Adipocyte (in vitro differentiated cells): ENCODE measurements around the gene KIAA0930.

Source experiments
- DNase-seq: peaks from one replicate; pipeline ENCODE4 v3.0.0-alpha.2; 2015; ENCODE audit warnings: low read depth
- H3K27me3 ChIP-seq: replicated peaks from 2 replicates; pipeline ENCODE4 v1.7.0; 2013; ENCODE audit warnings: mild to moderate bottlenecking, low read length, moderate library complexity; ENCODE audit not compliant: control insufficient read depth, insufficient read depth
- H3K36me3 ChIP-seq: 2 replicates; pipeline ENCODE4 v1.7.0; 2013; ENCODE audit warnings: low read length, mild to moderate bottlenecking, moderate library complexity; ENCODE audit not compliant: control insufficient read depth, insufficient read depth, severe bottlenecking
- H3K4me1 ChIP-seq: 2 replicates; pipeline ENCODE4 v1.7.0; 2013; ENCODE audit warnings: mild to moderate bottlenecking, low read length, moderate library complexity; ENCODE audit not compliant: control insufficient read depth, insufficient read depth
- H3K4me3 ChIP-seq: 2 replicates; pipeline ENCODE4 v1.7.0; 2013; ENCODE audit warnings: mild to moderate bottlenecking, low read length, moderate library complexity
- H3K9ac ChIP-seq: 2 replicates; pipeline ENCODE4 v1.7.0; 2013; ENCODE audit warnings: mild to moderate bottlenecking, low read length, moderate library complexity
- H3K9me3 ChIP-seq: 2 replicates; pipeline ENCODE4 v1.7.0; 2013; ENCODE audit warnings: mild to moderate bottlenecking, low read length, moderate library complexity; ENCODE audit not compliant: control insufficient read depth

Gene KIAA0930

DNA sequence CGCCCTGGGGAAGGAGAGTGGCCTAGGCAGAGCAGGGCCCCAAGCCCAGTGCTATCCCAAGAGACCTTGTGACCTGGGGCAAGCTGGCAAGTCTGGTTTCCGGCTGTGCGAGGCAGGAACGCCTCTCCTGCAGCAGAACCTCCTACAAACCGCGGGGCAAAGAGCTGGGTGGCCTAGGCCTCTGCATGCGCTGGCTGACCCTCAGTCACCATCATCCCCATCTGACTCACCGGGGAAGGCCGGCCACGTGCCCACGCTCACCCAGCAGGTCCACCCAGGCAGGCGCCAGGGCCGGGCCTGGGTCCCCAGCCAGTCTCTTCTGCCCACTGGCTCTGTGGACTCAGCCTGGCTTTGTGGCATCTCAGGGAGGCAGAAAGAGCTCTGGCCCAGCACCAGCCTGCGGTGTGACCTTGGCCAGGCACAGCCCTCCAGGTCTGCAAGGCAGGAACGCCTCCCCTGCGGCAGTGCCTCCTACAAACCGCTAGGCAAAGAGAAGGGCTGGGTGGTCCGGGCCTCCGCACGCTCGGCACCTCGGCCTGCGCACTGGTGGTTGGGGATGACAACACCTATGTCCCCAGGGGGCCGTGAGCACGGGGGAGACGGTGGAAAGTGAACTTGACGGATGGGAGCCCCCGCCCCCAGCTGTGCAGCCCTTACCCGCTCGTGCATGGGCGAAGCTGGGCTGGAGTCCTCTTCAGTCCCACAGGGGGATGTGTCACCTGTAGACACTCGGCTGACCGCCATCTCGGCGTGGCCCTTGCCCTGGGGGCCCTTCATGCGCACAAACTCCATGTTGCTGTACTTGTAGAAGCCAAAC, 38.2 kb downstream of the KIAA0930 start:
- Histone ChIP-seq H3K36me3 (peaks cover 68% of the 10 kb centered on the region), H3K9ac (no peak overlapping the region), H3K4me1 (no peaks in the 10 kb centered on the region), H3K27me3 (no peaks in the 10 kb centered on the region), H3K9me3 (no peaks in the 10 kb centered on the region), H3K4me3 (no peak overlapping the region)
- no peak for DNase-seq

DNA sequence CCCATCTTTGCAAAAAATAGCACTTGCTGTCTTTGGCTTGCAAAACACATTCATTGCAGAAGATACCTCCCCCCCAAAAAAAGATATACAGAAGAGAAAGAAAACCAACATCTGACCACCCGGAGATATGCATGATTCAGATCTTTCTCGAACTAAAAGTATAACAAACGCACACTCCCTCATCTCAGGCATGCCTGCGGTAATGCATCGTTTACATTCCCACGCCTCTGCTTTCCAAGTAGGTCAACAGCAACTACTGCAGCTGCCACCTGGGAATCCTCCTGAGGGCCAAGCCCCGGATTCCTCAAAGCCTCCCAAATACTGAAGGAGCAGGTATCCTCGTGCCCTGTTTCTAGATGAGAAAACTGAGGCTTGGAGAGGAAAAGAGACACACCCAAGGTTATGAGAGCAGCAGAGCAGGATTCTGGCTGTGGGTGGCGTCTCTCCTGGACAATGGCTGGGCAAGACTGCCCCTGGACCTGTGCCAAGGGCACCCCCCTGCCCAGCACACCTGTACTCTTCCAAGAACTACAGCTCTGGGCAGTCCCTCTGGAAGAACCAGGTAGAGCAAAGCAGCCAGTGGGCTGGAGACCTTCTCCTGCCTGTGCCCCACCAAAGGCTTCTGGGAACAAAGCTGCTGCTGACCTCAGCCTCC, 38.9 kb downstream of the KIAA0930 start:
- Histone ChIP-seq H3K4me3 (no peak overlapping the region), H3K4me1 (no peaks in the 10 kb centered on the region), H3K9ac (no peak overlapping the region), H3K36me3 (peaks cover 75% of the 10 kb centered on the region), H3K27me3 (no peaks in the 10 kb centered on the region), H3K9me3 (no peaks in the 10 kb centered on the region)
- peak; percentile 15 for DNase-seq

DNA sequence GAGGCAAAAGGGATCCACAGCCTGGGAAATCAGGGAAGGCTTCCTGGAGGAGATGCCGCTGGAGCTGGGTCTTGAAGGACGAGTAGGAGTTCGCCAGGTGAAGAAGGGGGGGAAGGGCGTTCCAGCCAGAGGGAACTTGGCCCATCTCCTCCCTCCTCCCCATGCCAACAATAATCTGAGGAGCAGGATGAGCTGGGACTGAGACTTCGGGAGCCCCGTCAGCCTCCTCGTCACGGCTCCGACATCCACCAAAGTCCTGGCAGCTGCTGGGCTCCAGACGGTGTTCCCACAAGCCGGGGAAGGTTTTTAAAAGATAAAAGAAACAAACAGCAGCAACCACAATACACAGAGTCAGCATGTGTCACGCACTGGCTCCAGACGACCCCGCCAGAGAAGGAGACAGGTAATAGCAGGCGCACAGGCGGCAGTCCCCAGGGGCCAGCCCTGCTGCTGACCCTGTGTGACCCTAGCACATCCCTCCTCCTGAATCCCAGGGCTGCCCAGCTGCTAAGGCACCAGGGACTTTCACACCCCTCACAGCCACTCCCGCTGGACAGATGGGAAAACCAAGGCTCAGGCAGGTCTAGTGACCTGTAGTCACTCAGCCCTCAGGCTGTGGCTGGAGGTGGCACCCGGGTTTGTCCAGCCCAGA, 39.7 kb downstream of the KIAA0930 start:
- Histone ChIP-seq H3K4me1 (no peaks in the 10 kb centered on the region), H3K36me3 (peaks cover 81% of the 10 kb centered on the region), H3K4me3 (no peak overlapping the region), H3K27me3 (no peaks in the 10 kb centered on the region), H3K9me3 (no peaks in the 10 kb centered on the region), H3K9ac (no peak overlapping the region)
- DNase-seq: no peak

DNA sequence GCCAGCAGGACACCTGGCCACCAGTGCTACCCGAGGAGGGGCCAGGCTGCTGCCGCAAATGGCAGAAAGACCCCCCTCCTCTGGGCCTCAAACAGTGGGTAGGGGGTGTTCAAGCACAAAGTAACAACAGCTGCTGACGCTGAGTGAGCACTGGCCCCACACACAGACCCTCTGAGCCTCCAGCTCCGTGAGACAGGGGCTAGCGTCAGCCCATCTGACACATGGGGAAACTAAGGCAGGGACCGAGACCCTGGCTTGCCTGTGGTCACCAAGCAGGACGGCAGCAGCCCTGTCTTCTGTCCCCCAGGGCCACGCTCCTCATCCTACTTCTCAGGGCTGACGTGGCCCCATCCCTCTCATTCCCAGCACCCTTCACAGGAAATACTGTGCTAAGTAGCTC, 40.5 kb downstream of the KIAA0930 start:
- H3K9ac ChIP-seq: no peak overlapping the region
- no peak overlapping the region for H3K4me3 ChIP-seq
- H3K27me3 ChIP-seq: no peaks in the 10 kb centered on the region
- H3K4me1 ChIP-seq: no peaks in the 10 kb centered on the region
- no peak for DNase-seq
- peaks cover 82% of the 10 kb centered on the region for H3K36me3 ChIP-seq
- no peaks in the 10 kb centered on the region for H3K9me3 ChIP-seq

DNA sequence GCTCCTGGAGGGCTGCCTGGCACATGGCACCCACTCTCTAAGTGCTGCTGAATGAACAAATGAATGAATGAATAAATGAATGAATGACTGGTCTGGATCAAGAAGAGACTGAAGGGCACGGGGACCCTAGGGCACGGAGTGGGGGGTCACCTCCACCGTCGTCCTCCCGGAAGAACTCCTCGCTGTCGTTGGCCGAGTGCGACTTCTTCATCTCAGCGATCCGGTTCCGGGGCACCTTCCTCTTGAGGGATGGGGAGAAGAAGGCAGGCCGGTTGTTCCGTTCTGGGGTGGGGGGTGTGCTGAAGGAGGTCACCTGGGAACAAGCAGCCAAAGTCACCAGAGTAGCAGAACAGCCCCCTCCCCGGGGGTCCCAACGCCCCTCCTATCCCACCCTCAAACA, 41.0 kb downstream of the KIAA0930 start:
- no peaks in the 10 kb centered on the region for H3K27me3 ChIP-seq
- H3K4me3 ChIP-seq: no peak overlapping the region
- peaks cover 81% of the 10 kb centered on the region for H3K36me3 ChIP-seq
- H3K4me1 ChIP-seq: no peaks in the 10 kb centered on the region
- no peak overlapping the region for H3K9ac ChIP-seq
- H3K9me3 ChIP-seq: no peaks in the 10 kb centered on the region
- DNase-seq: no peak

DNA sequence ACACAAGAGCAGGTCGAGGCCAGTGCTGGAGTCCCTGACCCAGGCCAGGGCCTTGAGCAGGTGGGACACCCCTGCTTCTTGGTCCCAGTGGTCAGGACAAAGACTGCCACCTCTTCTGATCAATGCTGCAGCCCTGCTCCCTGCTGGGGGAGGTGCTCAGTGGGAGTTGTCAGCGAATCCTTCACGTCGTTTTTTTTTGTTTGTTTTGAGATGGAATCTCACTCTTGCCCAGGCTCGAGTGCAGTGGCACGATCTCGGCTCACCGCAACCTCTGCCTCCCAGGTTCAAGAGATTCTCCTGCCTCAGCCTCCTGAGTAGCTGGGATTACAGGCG, 42.3 kb downstream of the KIAA0930 start:
- H3K4me3 ChIP-seq: no peak overlapping the region
- H3K27me3 ChIP-seq: no peaks in the 10 kb centered on the region
- no peak overlapping the region for H3K9ac ChIP-seq
- no peak for DNase-seq
- H3K9me3 ChIP-seq: no peaks in the 10 kb centered on the region
- H3K4me1 ChIP-seq: no peaks in the 10 kb centered on the region
- peaks cover 73% of the 10 kb centered on the region for H3K36me3 ChIP-seq

DNA sequence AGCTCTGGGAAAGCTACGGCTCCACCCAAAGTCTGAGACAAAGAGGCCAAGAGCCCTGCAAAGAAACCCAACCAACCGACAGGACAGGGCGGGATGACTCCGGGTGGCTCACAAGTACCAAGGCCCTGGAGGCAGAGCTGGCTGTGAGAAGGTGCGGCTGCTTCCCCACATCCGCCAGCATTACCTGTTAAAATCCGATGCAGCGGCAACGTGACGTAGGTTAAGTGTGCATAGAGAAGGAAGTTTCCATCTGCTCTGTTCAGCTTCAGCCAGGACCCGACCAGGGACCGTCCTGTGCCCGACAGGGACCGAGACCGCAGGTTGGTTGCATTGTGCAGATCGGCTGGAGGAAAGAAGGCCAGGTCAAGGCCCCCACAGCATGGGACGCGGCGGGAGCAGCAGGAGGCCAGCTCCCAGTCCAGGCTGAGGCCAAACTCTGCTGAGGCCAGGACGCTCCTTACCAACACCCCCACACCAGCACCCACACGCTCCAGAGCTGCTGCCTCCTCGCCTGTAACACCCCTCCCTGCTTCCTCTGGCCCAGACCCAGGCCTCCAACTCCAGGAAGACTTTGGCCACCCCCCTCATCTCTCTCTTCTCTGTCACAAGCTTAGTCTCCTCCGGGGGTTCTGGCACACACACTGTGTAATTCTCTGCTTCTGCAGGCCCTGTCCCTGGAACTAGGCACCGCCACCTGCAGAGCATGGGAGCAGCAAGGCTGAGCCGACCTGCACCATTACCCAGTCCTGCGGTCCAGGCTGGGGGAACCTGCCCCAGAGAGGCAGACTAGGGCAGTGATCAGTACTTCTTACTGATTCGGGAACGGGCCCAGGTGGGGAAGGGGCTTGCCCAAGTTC, 42.9 kb downstream of the KIAA0930 start:
- peaks cover 67% of the 10 kb centered on the region for H3K36me3 ChIP-seq
- no peaks in the 10 kb centered on the region for H3K27me3 ChIP-seq
- no peaks in the 10 kb centered on the region for H3K4me1 ChIP-seq
- no peak for DNase-seq
- no peaks in the 10 kb centered on the region for H3K9me3 ChIP-seq
- no peak overlapping the region for H3K4me3 ChIP-seq
- no peak overlapping the region for H3K9ac ChIP-seq

DNA sequence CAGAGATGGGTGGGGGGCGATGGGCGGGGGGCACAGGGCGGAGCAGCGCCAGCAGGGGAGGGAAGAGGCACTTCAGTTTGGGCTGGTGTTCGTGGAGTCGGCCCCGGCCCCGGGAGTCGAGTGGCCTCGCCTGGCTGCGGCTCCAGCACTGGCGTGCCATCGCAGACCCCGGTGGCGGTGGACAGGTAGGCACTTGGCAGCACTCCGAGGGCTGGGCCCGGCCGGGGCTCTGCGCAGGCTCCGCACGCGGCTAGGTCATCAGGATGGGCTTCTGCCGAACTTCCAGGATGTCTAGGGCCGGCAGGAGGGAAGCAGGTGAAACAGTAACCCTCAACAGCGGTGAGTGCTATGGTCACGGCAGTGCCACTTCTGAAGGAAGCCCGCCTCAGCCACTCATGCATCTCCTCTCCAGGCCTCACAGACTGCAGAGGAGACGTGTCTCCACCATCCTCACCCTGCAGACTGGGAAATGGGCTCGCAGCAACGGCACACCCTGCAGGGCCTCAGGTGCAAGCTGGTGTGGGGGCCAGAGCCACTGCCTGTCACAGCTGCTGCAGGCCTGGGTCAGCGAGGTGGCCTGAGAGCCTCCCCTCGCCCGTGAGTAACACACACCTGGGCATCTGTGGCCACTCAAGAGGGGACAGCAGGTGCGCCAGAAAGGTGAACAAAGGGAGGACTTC, 43.6 kb downstream of the KIAA0930 start:
- no peak for DNase-seq
- no peaks in the 10 kb centered on the region for H3K9me3 ChIP-seq
- H3K4me3 ChIP-seq: no peak overlapping the region
- peaks cover 60% of the 10 kb centered on the region for H3K36me3 ChIP-seq
- H3K4me1 ChIP-seq: no peaks in the 10 kb centered on the region
- H3K27me3 ChIP-seq: no peaks in the 10 kb centered on the region
- H3K9ac ChIP-seq: no peak overlapping the region

DNA sequence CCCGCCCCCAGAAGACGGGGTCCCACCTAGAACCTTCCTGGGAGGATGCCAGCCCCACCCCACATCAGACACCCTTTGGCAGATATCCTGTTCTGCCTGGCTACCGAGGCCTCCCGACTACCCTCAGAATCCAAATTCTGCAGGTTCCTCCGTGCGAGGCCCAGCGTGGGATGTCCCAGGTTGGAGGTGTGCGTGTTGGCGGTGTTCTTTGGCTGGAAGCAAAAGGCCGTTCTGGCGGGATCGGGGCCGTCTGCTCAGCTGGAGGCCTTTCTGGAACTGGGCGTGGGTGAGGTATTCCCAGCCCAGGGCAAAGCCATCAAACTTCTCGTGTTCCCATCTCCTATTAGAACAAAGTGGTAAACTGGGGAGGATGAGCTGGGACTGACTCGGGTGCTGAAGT, 44.4 kb downstream of the KIAA0930 start:
- Histone ChIP-seq H3K36me3 (peaks cover 56% of the 10 kb centered on the region), H3K9ac (no peak overlapping the region), H3K4me1 (no peaks in the 10 kb centered on the region), H3K4me3 (no peak overlapping the region), H3K27me3 (no peaks in the 10 kb centered on the region), H3K9me3 (no peaks in the 10 kb centered on the region)
- DNase-seq: no peak

DNA sequence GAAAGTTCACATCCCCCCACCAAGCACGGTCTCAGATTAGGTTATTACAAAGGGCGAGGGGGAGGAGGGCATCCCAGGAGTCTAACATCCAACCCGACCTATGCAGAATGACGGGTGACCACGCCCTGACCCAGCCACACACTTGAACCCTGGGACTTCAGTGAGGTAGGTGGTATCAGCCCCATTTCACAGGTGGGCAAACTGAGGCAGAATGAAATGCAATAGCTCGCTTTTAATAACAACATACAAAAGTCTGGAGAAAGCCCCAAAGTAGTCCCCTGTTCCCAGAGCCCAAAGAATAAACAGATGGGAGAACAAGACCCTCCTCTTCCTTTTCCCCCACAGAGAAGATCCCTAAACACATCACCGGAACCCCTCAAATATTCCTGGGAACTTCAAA, 45.1 kb downstream of the KIAA0930 start:
- H3K36me3 ChIP-seq: peaks cover 50% of the 10 kb centered on the region
- H3K4me3 ChIP-seq: no peak overlapping the region

More for the DNA sequence above, 45.1 kb downstream of the KIAA0930 start:
- DNase-seq: no peak
- no peaks in the 10 kb centered on the region for H3K4me1 ChIP-seq
- no peaks in the 10 kb centered on the region for H3K9me3 ChIP-seq
- H3K27me3 ChIP-seq: no peaks in the 10 kb centered on the region
- H3K9ac ChIP-seq: no peak overlapping the region
